ENCODE measurements around the gene ITGA2.
"Not testable (repeated sequence)": the region's sequence is repeated elsewhere in the genome, so short reads cannot be mapped to it uniquely, and the experiment has no call there.

Gene ITGA2

GRCh38 chr5:52989025-52989780, at the start of gene ITGA2:
Gene ITGA2, plus strand, starts transcription at chr5:52989352. Its CDS starts 117 bp downstream, at chr5:52989469.
- peak; percentile 80 for DNase-seq (ENCODE audit: low read depth)

- DNase-seq (ENCODE audit: low read depth), result peak; percentile 52
Measured at GRCh38 chr5:52943285-52943684, 45.9 kb upstream of the ITGA2 start.

GRCh38 chr5:52943808-52944207, 45.3 kb upstream of the ITGA2 start:
- no peak for DNase-seq (ENCODE audit: low read depth)

GRCh38 chr5:52945040-52945439, 44.1 kb upstream of the ITGA2 start:
- no peak for DNase-seq (ENCODE audit: low read depth)

GRCh38 chr5:52947208-52947607, 41.9 kb upstream of the ITGA2 start:
- DNase-seq (ENCODE audit: low read depth), result peak; percentile 43

GRCh38 chr5:52947851-52948250, 41.3 kb upstream of the ITGA2 start:
- peak; percentile 49 for DNase-seq (ENCODE audit: low read depth)

DNA sequence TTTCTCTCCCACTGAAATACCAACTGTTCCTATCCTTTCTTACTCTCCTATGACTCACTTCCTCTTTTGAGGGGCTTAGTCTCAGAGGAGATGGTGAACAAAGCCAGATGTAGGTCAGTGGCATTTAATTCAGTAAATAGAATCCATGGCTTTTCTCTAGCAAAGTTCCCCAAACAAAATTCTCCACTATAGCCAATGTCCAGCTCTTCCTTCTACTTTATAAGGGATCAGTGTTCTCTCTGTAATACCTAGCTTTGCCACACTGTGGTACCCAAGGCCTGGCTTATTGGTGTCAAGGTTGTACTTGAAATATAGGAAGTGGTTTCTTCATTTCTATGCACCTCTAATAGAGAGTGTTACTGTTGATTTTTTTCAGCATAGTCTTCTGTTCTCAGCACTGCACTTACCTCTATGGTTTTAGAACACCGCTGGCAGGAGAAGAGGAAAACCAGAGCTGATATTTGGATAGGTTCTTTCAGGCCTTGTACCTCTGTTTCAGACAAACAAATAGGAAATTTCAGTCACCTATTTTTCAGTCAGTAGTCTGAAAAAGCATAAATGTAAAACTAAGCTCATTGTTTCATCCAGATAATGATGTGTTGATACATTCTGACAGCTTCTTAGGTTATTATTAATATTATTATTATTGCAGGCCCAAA, 40.6 kb upstream of the ITGA2 start:
- peak; percentile 89 for DNase-seq (ENCODE audit: low read depth)

DNA sequence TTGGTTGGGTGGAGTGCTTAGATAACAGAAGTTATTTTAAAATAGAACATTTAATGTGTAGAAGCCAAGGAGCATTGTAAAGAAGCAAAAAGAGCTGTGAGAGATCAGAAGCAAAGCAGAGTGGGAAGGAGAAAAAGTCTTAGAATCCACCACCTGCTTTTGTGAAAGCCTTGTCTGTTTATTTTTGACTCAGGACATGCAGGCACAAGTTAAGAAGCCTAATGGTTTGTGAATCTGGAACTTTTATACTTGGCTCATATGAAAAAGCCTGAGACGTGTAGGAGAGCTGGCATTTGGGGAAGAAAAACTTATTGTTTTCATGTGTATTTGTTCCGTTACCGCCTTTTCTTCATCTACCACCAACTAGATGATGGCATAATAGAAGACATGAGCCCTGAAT, 38.5 kb upstream of the ITGA2 start:
- DNase-seq (ENCODE audit: low read depth), result no peak

DNA sequence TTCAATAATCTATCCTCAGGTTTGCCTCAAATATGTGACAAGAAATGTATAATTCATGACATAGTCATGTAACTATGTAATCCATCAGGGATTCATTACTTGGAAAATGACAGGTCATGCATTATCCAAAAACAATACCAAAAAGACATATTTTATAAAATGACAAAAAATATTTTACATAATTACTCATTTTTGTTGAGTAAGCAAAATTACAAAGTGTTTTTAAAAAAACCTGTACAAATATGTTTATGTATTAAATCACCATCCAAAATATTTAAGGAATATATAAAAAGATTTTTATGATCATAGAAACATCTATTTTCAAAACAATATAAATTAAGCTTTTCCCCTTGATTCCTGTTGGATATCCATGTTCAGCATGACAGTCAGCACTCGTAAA, 36.7 kb upstream of the ITGA2 start:
- no peak for DNase-seq (ENCODE audit: low read depth)

DNA sequence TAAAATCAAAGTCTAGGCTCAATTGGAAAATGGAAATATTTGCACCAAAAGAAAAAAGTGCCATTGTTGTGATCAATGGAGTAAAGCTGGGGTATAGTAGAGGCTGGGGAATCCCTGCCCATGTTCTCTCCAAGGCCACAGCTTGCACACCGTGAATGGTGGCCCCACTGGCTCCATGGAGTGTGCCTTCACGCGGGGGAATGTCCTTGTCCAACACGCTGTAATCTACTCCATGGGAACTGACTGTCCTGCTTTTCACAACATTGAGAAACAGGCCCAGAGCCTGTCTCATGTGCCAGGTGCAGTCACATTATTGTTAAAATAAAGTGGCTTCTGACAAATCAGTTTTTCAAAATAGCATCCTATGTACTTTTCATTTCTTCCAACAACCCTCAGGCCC, 33.1 kb upstream of the ITGA2 start:
- no peak for DNase-seq (ENCODE audit: low read depth)

GRCh38 chr5:52956915-52957747, 32.0 kb upstream of the ITGA2 start:
- no peak for DNase-seq (ENCODE audit: low read depth)

DNA sequence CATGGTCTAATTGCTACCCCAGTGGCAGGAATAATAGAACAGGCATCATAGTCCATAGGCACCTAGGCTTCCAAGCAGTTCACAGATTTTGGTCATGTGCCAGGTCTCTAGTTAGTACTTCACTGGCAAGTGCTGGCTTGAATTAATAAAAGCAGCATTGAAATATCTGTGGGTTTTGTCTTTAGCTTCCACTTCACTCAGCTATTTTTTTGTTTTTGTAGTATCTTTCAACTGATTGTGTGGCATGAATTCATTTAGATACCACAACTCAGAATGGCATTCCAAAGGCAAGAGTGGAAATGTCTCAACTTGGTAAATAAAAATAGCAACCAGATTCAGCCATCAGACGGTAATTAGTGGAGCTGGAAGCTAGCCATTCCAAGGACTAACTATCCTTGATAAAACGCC, 27.9 kb upstream of the ITGA2 start:
- DNase-seq (ENCODE audit: low read depth), result no peak

GRCh38 chr5:52963636-52964035, 25.5 kb upstream of the ITGA2 start:
- no peak for DNase-seq (ENCODE audit: low read depth)

GRCh38 chr5:52964138-52964537, 25.0 kb upstream of the ITGA2 start:
- DNase-seq (ENCODE audit: low read depth), result peak; percentile 32

DNA sequence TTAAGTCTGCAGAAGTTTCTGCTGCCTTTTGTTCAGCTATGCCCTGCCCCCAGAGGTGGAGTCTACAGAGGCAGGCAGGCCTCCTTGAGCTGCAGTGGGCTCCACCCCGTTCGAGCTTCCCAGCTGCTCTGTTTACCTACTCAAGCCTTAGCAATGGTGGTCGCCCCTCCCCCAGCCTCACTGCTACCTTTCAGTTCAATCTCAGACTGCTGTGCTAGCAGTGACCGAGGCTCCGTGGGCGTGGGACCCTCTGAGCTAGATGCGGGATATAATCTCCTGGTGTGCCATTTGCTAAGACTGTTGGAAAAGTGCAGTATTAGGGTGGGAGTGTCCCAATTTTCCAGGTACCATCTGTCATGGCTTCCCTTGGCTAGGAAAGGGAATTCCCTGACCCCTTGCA, 13.0 kb upstream of the ITGA2 start:
- not testable (repeated sequence) for DNase-seq (ENCODE audit: low read depth)

DNA sequence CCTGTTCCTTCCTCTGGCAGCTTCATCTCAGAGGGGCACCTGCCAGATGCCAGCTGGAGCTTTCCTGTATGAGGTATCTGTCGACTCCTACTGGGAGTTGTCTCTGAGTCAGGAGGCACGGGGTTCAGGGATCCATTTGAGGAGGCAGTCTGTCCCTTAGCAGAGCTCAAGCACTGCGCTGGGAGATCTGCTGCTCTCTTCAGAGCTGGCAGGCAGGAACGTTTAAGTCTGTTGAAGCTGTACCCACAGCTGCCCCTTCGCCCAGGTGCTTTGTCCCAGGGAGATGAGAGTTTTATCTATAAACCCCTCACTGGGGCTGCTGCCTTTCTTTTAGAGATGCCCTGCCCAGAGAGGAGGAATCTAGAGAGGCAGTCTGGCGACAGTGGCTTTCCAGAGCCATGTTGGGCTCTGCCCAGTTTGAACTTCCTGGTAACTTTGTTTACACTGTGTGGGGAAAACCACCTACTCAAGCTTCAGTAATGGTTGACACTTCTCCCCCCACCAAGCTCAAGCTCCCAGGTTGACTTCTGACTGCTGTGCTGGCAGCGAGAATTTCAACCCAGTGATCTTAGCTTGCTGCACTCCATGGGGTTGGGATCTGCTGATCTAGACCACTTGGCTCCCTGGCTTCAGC, 11.8 kb upstream of the ITGA2 start:
- DNase-seq (ENCODE audit: low read depth), result no peak

- DNase-seq (ENCODE audit: low read depth), result no peak
Measured at GRCh38 chr5:52981507-52981906, 7.6 kb upstream of the ITGA2 start.

GRCh38 chr5:52983731-52984636, 5.2 kb upstream of the ITGA2 start:
- DNase-seq (ENCODE audit: low read depth), result no peak

GRCh38 chr5:52985306-52985705, 3.8 kb upstream of the ITGA2 start:
- DNase-seq (ENCODE audit: low read depth), result peak; percentile 64

DNA sequence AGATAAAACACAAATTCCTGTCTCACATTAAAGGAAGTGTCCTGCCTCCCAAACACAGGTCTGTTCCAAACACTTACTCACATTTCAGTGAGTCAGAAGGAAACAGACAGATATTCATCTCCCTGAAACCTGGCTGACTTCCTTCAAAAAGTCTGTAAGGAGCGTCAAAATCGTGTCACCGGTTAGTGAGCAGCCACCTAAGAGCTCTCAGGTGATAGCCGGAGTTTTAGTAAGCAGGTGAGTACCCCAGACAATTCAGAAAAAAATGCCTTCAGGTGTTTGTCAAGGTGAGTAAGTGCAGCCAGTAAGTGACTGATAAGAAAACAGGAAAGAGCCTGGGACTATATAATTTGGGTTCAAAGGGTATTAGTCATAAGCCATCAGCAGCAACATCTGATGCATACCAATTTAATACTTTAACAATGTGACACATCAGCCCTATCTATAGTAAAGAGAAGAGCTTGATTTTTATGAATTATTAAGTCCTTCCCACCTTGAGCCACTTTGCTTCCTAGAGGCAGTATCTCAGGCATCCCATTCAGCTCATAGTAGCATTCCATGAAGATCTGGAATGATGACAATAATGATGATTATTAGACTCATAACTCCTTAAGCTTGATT, 1.3 kb upstream of the ITGA2 start:
- peak; percentile 87 for DNase-seq (ENCODE audit: low read depth)

Measured in ELR (cell line).